IMR-90 (cell line): ENCODE results near the gene HOXC10. TPM values are rescaled to one million over a fixed set of nuclear protein-coding genes. Genes with fewer than 3 reads are reported as not detected.

Source experiments
- ATAC-seq: fragments of 200-7000 bp; cut with Tn5 transposase; 2 replicates; pipeline ENCODE4 v1.9.1; 2020; ENCODE audit warnings: low read depth, mild to moderate bottlenecking, moderate library complexity
- BruUV-seq: library from RNA; stranded (reverse); fragments of 400-500 nt; replicated peaks from 2 replicates; lab custom pipeline; 2021; lab: Mats Ljungman, UMichigan
- CTCF ChIA-PET: fragments of 300-600 bp; formaldehyde crosslinking; extraction: SDS; loops from one replicate; lab custom pipeline; 2021; ENCODE audit warnings: antibody characterized with exemption; lab: Yijun Ruan, JAX
- POLR2A ChIA-PET: fragments of 300-600 bp; sonication (Branson Sonifier 250); formaldehyde crosslinking; loops from one replicate; lab custom pipeline; 2022; ENCODE audit warnings: antibody characterized with exemption; ENCODE audit not compliant: unreplicated experiment; lab: Charles Lee
- DNase-seq: peaks from one replicate; pipeline ENCODE4 v3.0.0; 2013
- H2AFZ ChIP-seq: replicated peaks from 2 replicates; pipeline ENCODE3; 2013; ENCODE audit warnings: low read length, mild to moderate bottlenecking; ENCODE audit not compliant: poor library complexity
- H2AK5ac ChIP-seq: 2 replicates; pipeline ENCODE4 v1.6.1; 2013; ENCODE audit warnings: low read depth, low read length, inconsistent platforms
- H2AK9ac ChIP-seq: replicated peaks from 2 replicates; pipeline ENCODE3; 2013; ENCODE audit warnings: mild to moderate bottlenecking, low read depth, low read length, moderate library complexity; ENCODE audit not compliant: poor library complexity
- H2BK120ac ChIP-seq: 2 replicates; pipeline ENCODE4 v1.6.1; 2013; ENCODE audit warnings: low read depth, low read length, inconsistent platforms
- H2BK15ac ChIP-seq: 3 replicates; pipeline ENCODE4 v1.6.1; 2013; ENCODE audit warnings: low read depth, low read length, inconsistent platforms
- H2BK20ac ChIP-seq: 2 replicates; pipeline ENCODE4 v1.6.1; 2013; ENCODE audit warnings: low read depth, mild to moderate bottlenecking, inconsistent platforms, low read length, moderate library complexity
- H2BK5ac ChIP-seq: 2 replicates; pipeline ENCODE4 v1.6.1; 2013; ENCODE audit warnings: mild to moderate bottlenecking, low read depth, low read length, inconsistent platforms; ENCODE audit not compliant: poor library complexity, severe bottlenecking
- H3K14ac ChIP-seq: replicated peaks from 2 replicates; pipeline ENCODE4 v1.6.1; 2013; ENCODE audit warnings: low read depth, low read length, inconsistent platforms
- H3K18ac ChIP-seq: 2 replicates; pipeline ENCODE4 v1.6.1; 2013; ENCODE audit warnings: low read depth, low read length, control low read depth
- H3K23ac ChIP-seq: 2 replicates; pipeline ENCODE4 v1.6.1; 2013; ENCODE audit warnings: low read depth, low read length, inconsistent platforms
- H3K27ac ChIP-seq: 2 replicates; pipeline ENCODE4 v1.5.1; 2013; ENCODE audit warnings: mild to moderate bottlenecking, control low read depth, low read length; ENCODE audit not compliant: insufficient read depth
- H3K27me3 ChIP-seq: 2 replicates; pipeline ENCODE4 v1.6.1; 2013; ENCODE audit warnings: low read length; ENCODE audit not compliant: control insufficient read depth, insufficient read depth
- H3K36me3 ChIP-seq: 2 replicates; pipeline ENCODE4 v1.6.1; 2013; ENCODE audit warnings: low read length, mixed read lengths; ENCODE audit not compliant: control insufficient read depth, insufficient read depth
- H3K4ac ChIP-seq: 2 replicates; pipeline ENCODE4 v1.6.1; 2013; ENCODE audit warnings: low read depth, low read length, inconsistent platforms
- H3K4me1 ChIP-seq: 2 replicates; pipeline ENCODE4 v1.6.1; 2013; ENCODE audit warnings: low read length, mixed read lengths; ENCODE audit not compliant: control insufficient read depth, insufficient read depth
- H3K4me2 ChIP-seq: 2 replicates; pipeline ENCODE4 v1.6.1; 2013; ENCODE audit warnings: low read depth, mild to moderate bottlenecking, control low read depth, low read length, moderate library complexity
- H3K4me3 ChIP-seq: 2 replicates; pipeline ENCODE4 v1.5.1; 2013; ENCODE audit warnings: low read depth, mild to moderate bottlenecking, control low read depth, low read length, moderate library complexity; ENCODE audit not compliant: insufficient read depth
- H3K56ac ChIP-seq: 2 replicates; pipeline ENCODE4 v1.6.1; 2013; ENCODE audit warnings: low read length, inconsistent platforms; ENCODE audit not compliant: insufficient read depth; ENCODE audit errors: extremely low read depth
- H3K79me1 ChIP-seq, 2 experiments: 2 replicates each; pipeline ENCODE4 v1.6.1; 2013; ENCODE audit warnings: low read length in 2 of 2, inconsistent platforms in 1 of 2, low read depth in 1 of 2
- H3K9ac ChIP-seq: 2 replicates; pipeline ENCODE4 v1.6.1; 2013; ENCODE audit warnings: low read depth, low read length, control low read depth
- H3K9me1 ChIP-seq: 2 replicates; pipeline ENCODE4 v1.6.1; 2013; ENCODE audit warnings: low read length, inconsistent platforms; ENCODE audit not compliant: insufficient read depth
- H3K9me3 ChIP-seq: 2 replicates; pipeline ENCODE4 v1.6.1; 2013; ENCODE audit warnings: low read length; ENCODE audit not compliant: control insufficient read depth, insufficient read depth
- H4K20me1 ChIP-seq: 2 replicates; pipeline ENCODE4 v1.6.1; 2013; ENCODE audit warnings: low read length, inconsistent platforms; ENCODE audit not compliant: insufficient read depth
- H4K5ac ChIP-seq: 2 replicates; pipeline ENCODE4 v1.6.1; 2013; ENCODE audit warnings: mild to moderate bottlenecking, low read depth, low read length, control low read depth
- H4K8ac ChIP-seq, 2 experiments: 2 replicates each; pipeline ENCODE4 v1.6.1; 2013; ENCODE audit warnings: low read depth in 2 of 2, low read length in 2 of 2, control low read depth in 1 of 2, inconsistent platforms in 1 of 2
- H4K91ac ChIP-seq: 2 replicates; pipeline ENCODE4 v1.6.1; 2013; ENCODE audit warnings: low read depth, low read length, inconsistent platforms; ENCODE audit not compliant: insufficient read depth
- CEBPB ChIP-seq: IDR thresholded peaks from 2 replicates; pipeline ENCODE4 v1.6.1; 2012; ENCODE audit warnings: low read depth, low read length, improper control_type of control experiment
- CHD1 ChIP-seq: IDR thresholded peaks from 2 replicates; pipeline ENCODE4 v1.6.1; 2012; ENCODE audit warnings: low read depth, low read length, improper control_type of control experiment
- FOS ChIP-seq: fragments of 150-350 bp; IDR thresholded peaks from 2 replicates; pipeline ENCODE4 v1.6.1; 2016; ENCODE audit warnings: low read depth, low read length
- MAFK ChIP-seq: IDR thresholded peaks from 2 replicates; pipeline ENCODE4 v1.6.1; 2012; ENCODE audit warnings: low read depth, low read length, improper control_type of control experiment
- MXI1 ChIP-seq: IDR thresholded peaks from 2 replicates; pipeline ENCODE4 v1.6.1; 2012; ENCODE audit warnings: low read depth, mild to moderate bottlenecking, low read length, moderate library complexity, borderline replicate concordance
- RCOR1 ChIP-seq: IDR thresholded peaks from 2 replicates; pipeline ENCODE4 v1.6.1; 2012; ENCODE audit warnings: mild to moderate bottlenecking, low read length, improper control_type of control experiment; ENCODE audit not compliant: insufficient replicate concordance
- RFX5 ChIP-seq: IDR thresholded peaks from 2 replicates; pipeline ENCODE4 v1.8.0; 2012; ENCODE audit warnings: low read depth, mild to moderate bottlenecking, low read length, moderate library complexity
- WGBS, 2 experiments: methylation state at CpG; one replicate each; pipeline versions ENCODE4 v1.1.5 to v1.1.7; 2013; ENCODE audit warnings: missing lambda C conversion rate in 2 of 2; ENCODE audit not compliant: insufficient read length in 1 of 2; ENCODE audit errors: extremely low coverage in 2 of 2; 5-methylcytosine and 5-hydroxymethylcytosine counted together
- dilution Hi-C: fragments of 300-500 bp; cut with HindIII; formaldehyde crosslinking; loops from one replicate; pipeline ENCODE4 v1.14.3; 2018; ENCODE audit warnings: low sequenced_read_pairs; ENCODE audit not compliant: unreplicated experiment
- in situ Hi-C: fragments of 300-500 bp; cut with MboI; formaldehyde crosslinking; loops from 3 replicates; pipeline ENCODE4 v1.14.3; 2019; ENCODE audit warnings: low sequenced_read_pairs, inconsistent platforms, mixed read lengths
- intact Hi-C: fragments of 100-400 bp; cut with micrococcal nuclease; formaldehyde crosslinking; loops from 2 replicates; pipeline ENCODE4 v1.10.0; 2022
- polyA plus RNA-seq, 3 experiments: library from polyadenylated mRNA; depleted of rRNA; stranded (reverse); fragments of >200 nt; gene quantifications; 2 replicates each; pipeline ENCODE4 v1.2.3, GENCODE V29; 2012; ENCODE audit warnings: low replicate concordance in 1 of 3
- total RNA-seq: library from RNA; depleted of rRNA; stranded (reverse); fragments of >200 nt; gene quantifications from 2 replicates; pipeline ENCODE4 v1.2.3, GENCODE V29; 2012

Gene HOXC10
- total and polyA plus RNA-seq, 2 of the 4 experiments (the other 2 are of a cell fraction) = 0.15 TPM; not detected in 1

DNA sequence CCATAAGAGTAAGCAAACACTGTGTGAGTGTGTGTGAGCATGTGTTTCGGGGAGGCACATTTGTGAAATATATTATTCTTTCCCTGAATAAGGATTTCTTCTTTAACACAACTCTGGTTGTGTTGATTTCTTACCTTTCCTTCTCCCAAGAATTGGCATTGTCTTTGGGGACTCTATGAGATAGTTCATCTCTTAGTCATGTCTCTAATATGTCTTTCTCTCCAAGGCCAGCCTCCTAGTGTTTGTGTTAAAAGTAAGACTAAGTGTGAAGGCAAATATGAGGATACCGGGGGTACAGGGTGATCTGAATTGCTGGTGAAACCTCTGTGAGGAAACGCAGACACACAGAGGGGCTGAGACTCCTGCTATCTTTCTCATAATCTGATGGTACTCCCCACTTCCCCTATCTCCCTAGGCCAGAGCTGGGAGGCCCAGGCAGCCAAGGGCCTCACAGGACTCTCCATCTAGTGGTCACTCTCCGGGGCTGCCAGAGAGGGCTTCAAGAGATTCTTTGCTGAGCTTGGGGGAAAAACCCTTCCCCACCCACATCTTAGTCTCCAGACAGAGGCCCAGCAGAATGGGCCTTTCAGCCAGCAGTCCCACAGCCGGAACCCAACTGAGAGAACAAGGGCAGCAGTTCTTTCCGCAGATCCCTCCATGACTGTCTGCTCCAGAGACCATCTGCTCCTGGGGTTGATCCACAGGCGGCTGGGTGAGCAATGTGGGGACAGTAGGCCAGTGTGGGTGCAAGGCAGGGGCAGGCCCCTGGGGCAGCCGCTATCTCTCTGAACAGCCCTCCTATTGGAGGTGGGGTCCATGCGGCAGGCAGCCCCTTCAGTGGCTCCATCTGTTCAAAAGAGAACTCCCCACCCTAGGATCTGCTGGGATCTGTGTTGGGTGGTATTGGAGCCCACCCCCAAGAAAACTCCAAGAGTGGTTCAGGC is 36.0 kb upstream of the HOXC10 start:
- POLR2A ChIA-PET = no interaction called here
- H3K4ac ChIP-seq = no peak overlapping the region

More for the DNA sequence above, 36.0 kb upstream of the HOXC10 start:
- no peak overlapping the region for H4K91ac ChIP-seq
- TF ChIP-seq RFX5 (no peak), CHD1 (no peak), FOS (no peak), MXI1 (no peak), CEBPB (no peak), RCOR1 (no peak), MAFK (no peak)
- in situ Hi-C loops = no loop called here
- no peaks in the 10 kb centered on the region for H3K4me1 ChIP-seq
- no TSS peak for BruUV-seq
- DNase-seq (no peak), ATAC-seq (no peak)
- peaks cover 95% of the 10 kb centered on the region for H3K27me3 ChIP-seq
- H2BK5ac ChIP-seq = no peak overlapping the region
- no peak overlapping the region for H3K4me3 ChIP-seq
- no peak overlapping the region for H3K23ac ChIP-seq
- no peak overlapping the region for H2AK5ac ChIP-seq
- H3K14ac ChIP-seq = no peak overlapping the region
- no peak overlapping the region for H2BK120ac ChIP-seq
- no peaks in the 10 kb centered on the region for H3K9me1 ChIP-seq
- H2BK15ac ChIP-seq = no peak overlapping the region
- H3K79me1 ChIP-seq = no peaks in the 10 kb centered on the region
- no peak overlapping the region for H3K56ac ChIP-seq
- no peaks in the 10 kb centered on the region for H4K20me1 ChIP-seq
- no peak overlapping the region for H2AK9ac ChIP-seq
- H3K27ac ChIP-seq = no peak overlapping the region
- dilution Hi-C loops = no loop called here
- no peak overlapping the region for H3K18ac ChIP-seq
- peaks cover 6% of the 10 kb centered on the region; the same call in 1 of the 2 replicates for H3K9me3 ChIP-seq
- WGBS, 2 experiments = 17% methylated on average over 2 of the region's 9 CpGs; no CpG with 5 or more reads in 1 of the 2 experiments
- no peaks in the 10 kb centered on the region for H3K36me3 ChIP-seq
- CTCF ChIA-PET = no interaction called here
- H3K9ac ChIP-seq = no peak overlapping the region
- no peak overlapping the region for H2BK20ac ChIP-seq
- H4K8ac ChIP-seq = no peak overlapping the region
- no peak overlapping the region for H2AFZ ChIP-seq
- H4K5ac ChIP-seq = no peak overlapping the region
- intact Hi-C loops = no loop called here
- no peak overlapping the region for H3K4me2 ChIP-seq
